ENCODE results near the gene CCDC192. TPM values are rescaled to one million over a fixed set of nuclear protein-coding genes. Genes with fewer than 3 reads are reported as not detected.

The CCDC192 gene
- total and polyA plus RNA-seq, 10 of the 15 experiments (the other 5 are each of a cell fraction or from before 2014, with no cell fraction given), result 0.20 to 0.79 (median 0.32) TPM; not detected in 4

DNA sequence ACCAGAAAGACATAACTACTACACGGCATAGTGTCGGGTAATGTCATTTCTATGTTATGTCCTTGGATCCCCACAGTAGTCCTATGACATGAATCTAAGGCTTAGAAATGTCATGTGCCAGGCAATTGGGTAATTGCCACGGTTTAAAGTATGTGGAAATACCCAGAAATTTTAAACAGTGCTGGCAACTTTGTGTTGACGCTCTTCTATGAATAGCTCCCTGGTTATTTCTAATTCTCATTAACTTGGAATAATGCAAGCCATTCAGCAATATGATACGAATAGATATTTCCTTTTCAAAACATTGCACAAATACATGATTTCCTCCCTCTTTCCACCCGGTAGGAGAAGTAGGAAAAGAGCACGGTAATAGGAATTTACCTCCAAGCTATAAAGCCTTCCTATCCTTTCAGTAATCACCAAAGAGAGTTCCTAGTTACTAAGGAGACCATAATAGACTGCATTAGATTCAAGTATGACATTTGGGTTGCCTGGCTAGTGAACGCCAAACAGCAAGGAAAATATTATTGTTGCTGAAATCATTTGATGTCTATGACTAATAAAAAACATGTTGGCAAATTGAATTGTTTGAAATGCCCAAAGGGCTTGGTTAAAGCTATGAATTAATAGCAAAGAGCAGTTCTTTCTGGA lies 168.4 kb downstream of the CCDC192 start:
- POLR2A ChIA-PET, result interaction anchor here (0.5 to 1.0 kb wide), 3 partner anchors 11 to 200 kb away, joined by 3 to 8 read pairs (median 3); no protein-coding TSS in a partner anchor
- in situ Hi-C loops (cut with MboI), result loop anchor here (5.0 kb wide), 1 partner anchor 309 kb away; no protein-coding TSS in a partner anchor
- H3K36me3 ChIP-seq (ENCODE audit: control insufficient read depth in 2 of 2, insufficient read depth in 2 of 2, low read length in 1 of 2), result no peaks in the 10 kb centered on the region
- SMC1A ChIA-PET (ENCODE audit: uncharacterized antibody, unreplicated experiment), result interaction anchor here (0.6 to 1.8 kb wide), 21 partner anchors 13 to 320 kb away, joined by 3 to 5 read pairs (median 3); no protein-coding TSS in a partner anchor
- H3K4me3 ChIP-seq, result no peak overlapping the region
- no peaks in the 10 kb centered on the region for H3K9me3 ChIP-seq (replicated peaks; ENCODE audit: control insufficient read depth, insufficient read depth, low read length)
- RAD21 ChIA-PET (ENCODE audit: unreplicated experiment), result interaction anchor here (1.2 to 1.4 kb wide), 2 partner anchors 37 to 308 kb away, joined by 3 to 7 read pairs; no protein-coding TSS in a partner anchor
- no TSS peak for BruUV-seq (replicated peaks)
- no peak for ATAC-seq
- no peak overlapping the region for H2AFZ ChIP-seq (ENCODE audit: control insufficient read depth, low read depth, low read length)
- CTCF ChIA-PET, result interaction anchor here (0.8 to 7.7 kb wide), 8 partner anchors 9 to 328 kb away, joined by 3 to 78 read pairs (median 4); no protein-coding TSS in a partner anchor
- H3K79me2 ChIP-seq (ENCODE audit: control insufficient read depth, insufficient read depth, low read length), result no peaks in the 10 kb centered on the region
- FAIRE-seq, result no peak
- no peak overlapping the region for H3K27ac ChIP-seq (ENCODE audit: control insufficient read depth, insufficient read depth)
- no peak for DNase-seq (ENCODE audit: low read depth, low spot score)
- H3K4me1 ChIP-seq (ENCODE audit: control insufficient read depth, insufficient read depth, low read length), result no peaks in the 10 kb centered on the region; the same call in 1 of the 2 replicates
- no peaks in the 10 kb centered on the region for H3K27me3 ChIP-seq (replicated peaks in 1 of 2; ENCODE audit: control insufficient read depth in 2 of 2, insufficient read depth in 2 of 2, low read length in 1 of 2)
- intact Hi-C loops (cut with micrococcal nuclease; ENCODE audit: unreplicated experiment), result loop anchor here (2.0 to 10.0 kb wide), 2 partner anchors 31 to 623 kb away; no protein-coding TSS in a partner anchor
- H3K9ac ChIP-seq (ENCODE audit: control insufficient read depth, insufficient read depth, low read length), result no peak overlapping the region
- no peaks in the 10 kb centered on the region for H4K20me1 ChIP-seq (ENCODE audit: control insufficient read depth, insufficient read depth)
- H3K4me2 ChIP-seq (ENCODE audit: control insufficient read depth, insufficient read depth), result no peak overlapping the region
- 44% methylated on average over 8 of the region's 8 CpGs for WGBS (ENCODE audit: insufficient coverage, insufficient replicate concordance, low lambda C conversion rate, missing lambda C conversion rate)
- TF ChIP-seq HDGF (IDR thresholded peaks at IDR 0.05) (no peak), ZNF207 (IDR thresholded peaks at IDR 0.05; ENCODE audit: borderline replicate concordance) (no peak), CBX5 (IDR thresholded peaks at IDR 0.05; ENCODE audit: low read depth) (no peak), MYC (IDR thresholded peaks at IDR 0.05; ENCODE audit: insufficient read depth, insufficient read length, insufficient replicate concordance, low read length, severe bottlenecking) (no peak)
- TF ChIP-seq, protein P1, sequence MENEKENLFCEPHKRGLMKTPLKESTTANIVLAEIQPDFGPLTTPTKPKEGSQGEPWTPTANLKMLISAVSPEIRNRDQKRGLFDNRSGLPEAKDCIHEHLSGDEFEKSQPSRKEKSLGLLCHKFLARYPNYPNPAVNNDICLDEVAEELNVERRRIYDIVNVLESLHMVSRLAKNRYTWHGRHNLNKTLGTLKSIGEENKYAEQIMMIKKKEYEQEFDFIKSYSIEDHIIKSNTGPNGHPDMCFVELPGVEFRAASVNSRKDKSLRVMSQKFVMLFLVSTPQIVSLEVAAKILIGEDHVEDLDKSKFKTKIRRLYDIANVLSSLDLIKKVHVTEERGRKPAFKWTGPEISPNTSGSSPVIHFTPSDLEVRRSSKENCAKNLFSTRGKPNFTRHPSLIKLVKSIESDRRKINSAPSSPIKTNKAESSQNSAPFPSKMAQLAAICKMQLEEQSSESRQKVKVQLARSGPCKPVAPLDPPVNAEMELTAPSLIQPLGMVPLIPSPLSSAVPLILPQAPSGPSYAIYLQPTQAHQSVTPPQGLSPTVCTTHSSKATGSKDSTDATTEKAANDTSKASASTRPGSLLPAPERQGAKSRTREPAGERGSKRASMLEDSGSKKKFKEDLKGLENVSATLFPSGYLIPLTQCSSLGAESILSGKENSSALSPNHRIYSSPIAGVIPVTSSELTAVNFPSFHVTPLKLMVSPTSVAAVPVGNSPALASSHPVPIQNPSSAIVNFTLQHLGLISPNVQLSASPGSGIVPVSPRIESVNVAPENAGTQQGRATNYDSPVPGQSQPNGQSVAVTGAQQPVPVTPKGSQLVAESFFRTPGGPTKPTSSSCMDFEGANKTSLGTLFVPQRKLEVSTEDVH (IDR thresholded peaks at IDR 0.05; ENCODE audit: low read depth, partially characterized antibody), result no peak
- TF ChIP-seq, protein P2, sequence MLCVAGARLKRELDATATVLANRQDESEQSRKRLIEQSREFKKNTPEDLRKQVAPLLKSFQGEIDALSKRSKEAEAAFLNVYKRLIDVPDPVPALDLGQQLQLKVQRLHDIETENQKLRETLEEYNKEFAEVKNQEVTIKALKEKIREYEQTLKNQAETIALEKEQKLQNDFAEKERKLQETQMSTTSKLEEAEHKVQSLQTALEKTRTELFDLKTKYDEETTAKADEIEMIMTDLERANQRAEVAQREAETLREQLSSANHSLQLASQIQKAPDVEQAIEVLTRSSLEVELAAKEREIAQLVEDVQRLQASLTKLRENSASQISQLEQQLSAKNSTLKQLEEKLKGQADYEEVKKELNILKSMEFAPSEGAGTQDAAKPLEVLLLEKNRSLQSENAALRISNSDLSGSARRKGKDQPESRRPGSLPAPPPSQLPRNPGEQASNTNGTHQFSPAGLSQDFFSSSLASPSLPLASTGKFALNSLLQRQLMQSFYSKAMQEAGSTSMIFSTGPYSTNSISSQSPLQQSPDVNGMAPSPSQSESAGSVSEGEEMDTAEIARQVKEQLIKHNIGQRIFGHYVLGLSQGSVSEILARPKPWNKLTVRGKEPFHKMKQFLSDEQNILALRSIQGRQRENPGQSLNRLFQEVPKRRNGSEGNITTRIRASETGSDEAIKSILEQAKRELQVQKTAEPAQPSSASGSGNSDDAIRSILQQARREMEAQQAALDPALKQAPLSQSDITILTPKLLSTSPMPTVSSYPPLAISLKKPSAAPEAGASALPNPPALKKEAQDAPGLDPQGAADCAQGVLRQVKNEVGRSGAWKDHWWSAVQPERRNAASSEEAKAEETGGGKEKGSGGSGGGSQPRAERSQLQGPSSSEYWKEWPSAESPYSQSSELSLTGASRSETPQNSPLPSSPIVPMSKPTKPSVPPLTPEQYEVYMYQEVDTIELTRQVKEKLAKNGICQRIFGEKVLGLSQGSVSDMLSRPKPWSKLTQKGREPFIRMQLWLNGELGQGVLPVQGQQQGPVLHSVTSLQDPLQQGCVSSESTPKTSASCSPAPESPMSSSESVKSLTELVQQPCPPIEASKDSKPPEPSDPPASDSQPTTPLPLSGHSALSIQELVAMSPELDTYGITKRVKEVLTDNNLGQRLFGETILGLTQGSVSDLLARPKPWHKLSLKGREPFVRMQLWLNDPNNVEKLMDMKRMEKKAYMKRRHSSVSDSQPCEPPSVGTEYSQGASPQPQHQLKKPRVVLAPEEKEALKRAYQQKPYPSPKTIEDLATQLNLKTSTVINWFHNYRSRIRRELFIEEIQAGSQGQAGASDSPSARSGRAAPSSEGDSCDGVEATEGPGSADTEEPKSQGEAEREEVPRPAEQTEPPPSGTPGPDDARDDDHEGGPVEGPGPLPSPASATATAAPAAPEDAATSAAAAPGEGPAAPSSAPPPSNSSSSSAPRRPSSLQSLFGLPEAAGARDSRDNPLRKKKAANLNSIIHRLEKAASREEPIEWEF (IDR thresholded peaks at IDR 0.05; ENCODE audit: insufficient replicate concordance, low read depth, low read length), result no peak
- TF ChIP-seq, protein P3, sequence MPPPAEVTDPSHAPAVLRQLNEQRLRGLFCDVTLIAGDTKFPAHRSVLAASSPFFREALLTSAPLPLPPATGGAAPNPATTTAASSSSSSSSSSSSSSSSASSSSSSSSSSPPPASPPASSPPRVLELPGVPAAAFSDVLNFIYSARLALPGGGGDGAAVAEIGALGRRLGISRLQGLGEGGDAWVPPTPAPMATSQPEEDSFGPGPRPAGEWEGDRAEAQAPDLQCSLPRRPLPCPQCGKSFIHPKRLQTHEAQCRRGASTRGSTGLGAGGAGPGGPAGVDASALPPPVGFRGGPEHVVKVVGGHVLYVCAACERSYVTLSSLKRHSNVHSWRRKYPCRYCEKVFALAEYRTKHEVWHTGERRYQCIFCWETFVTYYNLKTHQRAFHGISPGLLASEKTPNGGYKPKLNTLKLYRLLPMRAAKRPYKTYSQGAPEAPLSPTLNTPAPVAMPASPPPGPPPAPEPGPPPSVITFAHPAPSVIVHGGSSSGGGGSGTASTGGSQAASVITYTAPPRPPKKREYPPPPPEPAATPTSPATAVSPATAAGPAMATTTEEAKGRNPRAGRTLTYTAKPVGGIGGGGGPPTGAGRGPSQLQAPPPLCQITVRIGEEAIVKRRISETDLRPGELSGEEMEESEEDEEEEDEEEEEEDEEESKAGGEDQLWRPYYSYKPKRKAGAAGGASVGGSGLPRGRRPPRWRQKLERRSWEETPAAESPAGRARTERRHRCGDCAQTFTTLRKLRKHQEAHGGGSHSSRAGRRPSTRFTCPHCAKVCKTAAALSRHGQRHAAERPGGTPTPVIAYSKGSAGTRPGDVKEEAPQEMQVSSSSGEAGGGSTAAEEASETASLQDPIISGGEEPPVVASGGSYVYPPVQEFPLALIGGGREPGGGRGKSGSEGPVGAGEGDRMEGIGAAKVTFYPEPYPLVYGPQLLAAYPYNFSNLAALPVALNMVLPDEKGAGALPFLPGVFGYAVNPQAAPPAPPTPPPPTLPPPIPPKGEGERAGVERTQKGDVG (CRISPR knock-in tag; IDR thresholded peaks at IDR 0.05), result no peak

All from GM12878 (cell line).